GM21528 (cell line): ENCODE data around the gene UBL7.

Experiments
- ATAC-seq: cut with Tn5 transposase; IDR thresholded peaks from one replicate; pipeline ENCODE4 v1.9.1; 2021; ENCODE audit warnings: mild to moderate bottlenecking, moderate library complexity; ENCODE audit not compliant: unreplicated experiment, low FRiP score

Gene UBL7

DNA sequence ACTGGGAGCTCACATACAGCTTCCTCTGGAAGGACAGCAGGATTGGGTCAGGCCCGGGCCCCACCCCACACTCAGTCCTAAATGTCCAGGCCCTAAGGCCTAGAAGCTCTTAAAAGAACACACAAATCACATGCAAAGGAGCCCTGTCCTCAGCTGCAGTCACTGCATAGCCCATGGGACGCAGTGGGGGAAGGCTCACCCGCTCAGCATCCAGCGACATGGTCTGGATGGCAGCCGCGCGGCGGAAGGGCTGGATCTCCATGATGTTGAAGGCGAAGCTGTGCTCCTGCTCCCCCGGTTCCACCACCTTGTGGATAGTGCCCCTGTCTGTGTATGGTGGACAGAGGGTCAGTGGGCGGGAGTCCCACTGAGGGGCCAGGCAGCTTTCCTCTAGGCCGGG is 49.3 kb downstream of the UBL7 start:
- no peak for ATAC-seq

DNA sequence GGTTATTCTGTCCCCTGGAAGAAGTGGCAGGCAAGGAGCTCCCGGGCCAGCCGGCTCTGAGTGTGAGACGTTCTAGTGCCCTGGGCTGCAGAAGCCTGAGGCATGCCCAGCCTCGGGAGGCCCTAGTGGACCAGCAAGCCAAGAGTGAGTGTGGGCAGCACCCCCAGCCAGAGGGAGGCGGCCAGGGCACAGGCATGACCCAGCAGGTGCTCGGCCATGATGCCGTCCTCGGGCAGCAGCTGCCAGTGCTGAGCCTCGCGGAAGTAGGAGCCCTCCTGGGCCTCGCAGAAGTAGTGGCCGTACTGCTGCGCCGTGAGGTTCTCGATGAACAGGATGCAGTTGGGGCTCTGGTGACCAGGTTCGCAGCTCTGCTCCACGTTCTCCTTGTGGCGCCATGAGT is 50.5 kb downstream of the UBL7 start:
- ATAC-seq: no peak

- ATAC-seq: no peak
Measured at GRCh38 chr15:74409225-74409624, 51.7 kb downstream of the UBL7 start.

DNA sequence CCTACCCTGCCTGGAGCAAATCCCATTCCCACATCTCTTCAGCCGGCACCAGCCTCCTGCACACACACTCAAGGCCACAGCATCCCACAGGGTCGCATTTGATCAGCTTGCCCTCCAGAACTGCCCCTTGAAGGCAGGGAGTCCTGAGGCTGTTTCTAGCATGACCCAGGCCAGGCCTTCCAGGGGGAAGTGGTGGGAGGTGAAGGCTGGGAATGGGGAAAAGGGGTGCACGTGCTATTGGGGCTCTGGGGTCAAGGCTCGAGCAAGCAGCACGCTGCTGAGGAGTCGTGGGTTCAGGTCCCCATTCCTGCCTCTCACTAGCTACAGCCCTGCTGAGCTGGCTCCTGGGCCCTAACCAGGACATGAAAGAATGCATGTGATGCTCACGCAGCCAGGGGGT is 52.1 kb downstream of the UBL7 start:
- no peak for ATAC-seq

DNA sequence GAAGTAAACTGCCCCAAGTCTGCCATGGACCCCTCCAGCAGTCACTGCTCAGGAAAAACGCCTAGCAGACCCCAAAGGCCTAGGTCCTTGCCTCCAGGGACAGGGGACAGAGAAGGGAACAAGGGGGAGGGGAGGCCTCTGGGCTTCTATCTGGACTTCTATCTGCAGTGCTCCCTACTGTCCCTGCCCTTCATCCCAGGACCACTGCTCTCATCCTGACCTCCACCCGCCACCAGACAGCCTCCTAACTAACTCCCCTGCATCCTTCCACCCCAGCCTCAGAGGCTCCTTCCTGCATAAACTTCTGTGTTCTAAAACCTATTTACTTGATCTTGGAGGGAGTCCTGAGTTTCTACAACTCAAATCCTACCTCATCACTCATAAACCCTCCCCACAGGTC is 52.6 kb downstream of the UBL7 start:
- ATAC-seq: no peak

DNA sequence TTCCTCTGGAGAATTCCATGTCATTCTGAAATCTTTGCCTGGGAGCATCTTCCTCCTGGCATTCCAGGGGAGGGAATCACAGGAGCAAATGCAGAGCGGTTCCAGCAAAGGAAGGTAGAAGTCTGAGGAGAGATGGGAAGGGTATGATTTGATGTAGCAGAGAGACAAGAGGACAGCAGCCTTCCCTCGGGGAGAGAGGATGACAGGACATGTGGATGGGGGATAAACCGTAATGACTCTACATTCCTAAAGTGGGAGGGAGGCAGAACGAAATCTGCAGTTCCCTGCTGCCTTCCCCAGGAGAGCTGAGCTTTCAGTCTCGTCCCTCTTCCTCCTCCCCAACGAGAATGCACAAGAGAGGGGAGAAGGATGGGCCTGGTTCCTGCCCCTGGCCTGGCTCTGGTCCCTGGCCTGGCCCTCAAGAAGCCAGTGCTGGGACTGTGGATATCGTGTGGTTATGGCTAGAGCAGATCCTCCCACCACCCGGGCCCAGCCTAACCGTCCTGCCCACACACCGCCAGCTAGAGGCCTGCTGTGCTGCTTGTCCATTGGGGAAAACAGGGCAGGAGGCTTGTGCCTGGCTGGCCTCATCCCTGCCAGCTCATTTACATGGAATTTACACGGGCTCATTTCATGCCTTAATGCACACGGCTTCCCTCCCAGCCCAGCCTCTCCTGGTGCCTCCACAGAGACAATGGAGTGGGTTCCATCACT is 53.8 kb downstream of the UBL7 start:
- ATAC-seq: no peak

DNA sequence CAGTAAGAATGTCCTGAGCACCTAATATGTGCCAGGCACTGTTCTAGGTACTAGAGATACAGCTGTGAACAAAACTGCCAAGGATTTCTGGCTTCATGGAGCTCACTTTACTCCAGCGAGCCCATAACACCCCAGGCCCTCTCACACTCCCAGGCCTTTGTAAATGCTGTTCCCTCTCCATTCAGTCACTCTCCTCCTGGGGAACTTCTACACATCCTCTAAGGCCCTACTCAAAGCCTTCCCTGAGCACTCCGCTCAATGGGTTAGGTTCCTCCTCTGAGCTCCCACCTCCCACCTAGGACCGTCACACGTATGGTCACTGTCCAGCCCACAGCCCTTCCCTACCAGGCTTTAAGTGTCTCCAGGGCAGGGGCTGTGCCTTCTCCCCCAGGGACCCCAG is 54.4 kb downstream of the UBL7 start:
- ATAC-seq: no peak

DNA sequence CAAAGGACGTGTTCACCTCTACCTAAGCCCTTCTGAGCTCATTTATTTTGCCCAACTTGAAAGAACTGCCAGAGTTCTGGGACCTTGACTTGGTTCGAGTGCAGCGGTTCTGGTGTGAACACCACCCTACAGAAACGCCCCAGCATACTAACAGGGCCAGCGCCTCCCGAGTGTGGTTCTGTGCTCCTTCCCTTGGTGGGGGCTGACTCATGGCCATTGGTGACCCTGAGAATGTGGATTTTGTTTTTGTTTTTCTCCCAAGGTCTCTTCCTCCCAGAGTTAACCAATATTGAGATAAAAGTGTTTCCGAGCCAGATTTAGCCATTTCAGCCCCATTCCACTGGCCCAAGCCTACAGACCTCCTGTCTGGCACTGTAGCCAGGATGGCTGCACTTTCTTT is 55.1 kb downstream of the UBL7 start:
- no peak for ATAC-seq

DNA sequence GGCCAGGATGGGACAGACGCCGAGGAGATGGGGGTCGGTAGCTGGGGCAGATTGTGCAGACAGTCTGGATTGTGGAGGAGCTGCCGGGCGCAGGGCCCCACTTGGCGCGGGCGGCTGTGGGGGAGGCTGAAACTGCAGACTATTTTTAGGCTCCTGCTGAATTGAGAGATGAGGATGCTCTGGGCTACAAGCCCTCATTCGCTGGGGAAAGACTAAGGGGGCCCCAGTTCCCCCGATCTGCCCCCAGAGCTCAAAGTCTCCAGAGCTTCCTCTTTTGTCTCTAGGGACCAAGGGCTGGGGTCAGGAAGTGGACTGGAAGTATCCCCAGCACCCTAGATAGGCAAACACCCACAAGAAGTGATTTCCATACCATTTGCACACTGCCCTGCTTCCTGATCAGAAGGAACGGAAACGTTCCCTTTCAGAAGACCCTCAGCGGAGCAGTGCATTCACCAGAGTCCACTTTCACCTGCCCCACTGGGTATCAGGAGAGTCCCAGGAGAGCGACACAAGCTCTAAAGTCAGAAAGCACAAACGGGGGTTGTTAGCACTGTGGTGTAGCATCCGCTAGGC is 56.9 kb downstream of the UBL7 start:
- no peak for ATAC-seq

GRCh38 chr15:74403588-74403919 is 57.4 kb downstream of the UBL7 start:
- ATAC-seq: no peak

- no peak for ATAC-seq
Measured at GRCh38 chr15:74402873-74403587, 57.9 kb downstream of the UBL7 start.

- ATAC-seq: no peak
Measured at GRCh38 chr15:74402337-74402841, 58.6 kb downstream of the UBL7 start.

DNA sequence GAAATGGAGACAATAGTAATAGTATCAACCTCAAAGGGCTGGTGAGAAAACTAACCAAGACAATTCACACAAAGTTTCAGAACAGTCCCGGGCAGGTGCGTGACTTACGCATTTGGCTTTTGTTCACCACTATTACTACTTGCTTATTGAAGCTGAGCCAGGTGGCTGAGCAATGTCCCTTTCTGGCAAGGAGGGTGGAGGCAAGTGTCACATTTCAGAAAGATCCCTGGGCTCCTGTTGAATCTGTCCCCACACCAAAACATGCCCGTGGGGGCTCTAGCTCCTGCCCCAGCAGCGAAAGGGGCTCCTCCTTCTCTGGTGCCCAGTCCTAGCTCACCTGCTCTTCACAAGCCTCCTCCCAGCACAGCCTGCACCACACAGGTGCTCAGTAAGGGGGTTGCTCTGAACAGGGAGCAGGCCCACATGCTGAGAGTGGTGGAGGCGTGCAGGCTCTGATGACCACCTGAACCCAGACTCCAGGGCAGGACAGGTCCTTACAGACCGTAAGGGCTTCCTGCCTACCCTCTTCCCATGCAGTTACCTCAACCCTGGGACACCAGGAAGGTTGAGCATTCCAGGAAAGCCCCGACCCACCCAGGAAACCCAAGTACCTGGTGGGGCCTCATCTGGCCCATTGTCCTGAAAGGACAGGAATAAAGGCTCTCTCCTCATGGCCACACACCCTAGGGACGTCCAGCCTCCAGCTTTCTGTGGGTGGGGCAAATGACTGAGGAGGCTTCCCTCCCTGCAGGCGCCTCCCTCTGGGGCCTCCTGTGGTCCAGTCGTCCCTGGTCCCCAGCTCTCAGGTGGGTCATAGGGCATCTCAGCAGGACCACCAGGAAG is 59.8 kb downstream of the UBL7 start:
- ATAC-seq: no peak

- ATAC-seq: no peak
Measured at GRCh38 chr15:74400313-74400860, 60.6 kb downstream of the UBL7 start.

DNA sequence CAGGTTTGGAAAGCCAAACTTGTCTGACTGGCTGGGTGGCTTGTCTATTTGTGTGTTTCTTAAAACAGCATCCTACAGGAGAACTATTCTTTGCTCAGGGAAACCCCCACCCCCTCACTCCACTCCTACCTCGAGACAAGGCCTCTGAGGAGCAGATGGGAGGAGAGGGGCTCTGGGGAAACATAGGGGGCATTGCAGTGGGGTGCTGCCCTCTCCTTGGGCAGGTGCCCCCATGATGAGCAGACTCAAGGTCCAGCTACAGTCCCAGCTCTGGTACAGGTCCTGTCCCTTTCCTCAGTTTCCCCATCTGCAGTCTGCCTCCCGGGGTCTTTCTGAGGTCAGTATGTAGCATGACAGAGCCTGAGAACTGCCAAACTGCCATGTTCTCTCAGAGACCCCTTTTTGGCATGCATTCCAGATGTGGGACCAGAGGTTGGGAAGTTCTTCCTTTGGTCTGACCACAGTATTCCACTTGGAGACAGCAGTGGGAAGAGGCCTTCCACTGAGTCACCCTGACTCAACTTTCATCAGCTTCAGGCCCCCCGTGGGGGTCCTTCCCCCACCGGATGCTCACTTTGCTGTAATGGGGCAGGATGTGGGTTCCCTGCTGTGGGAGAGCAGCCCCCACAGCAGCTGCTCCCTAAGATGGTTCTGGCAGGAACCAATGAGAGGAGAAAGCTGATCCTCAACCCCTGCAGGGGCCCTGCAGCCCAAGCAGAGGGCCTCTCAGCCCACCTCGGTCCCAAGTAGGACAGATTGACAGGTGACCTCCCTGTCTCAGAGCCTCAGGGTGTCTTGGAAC is 61.2 kb downstream of the UBL7 start:
- ATAC-seq: no peak

- ATAC-seq: no peak
Measured at GRCh38 chr15:74399100-74399499, 61.9 kb downstream of the UBL7 start.

- ATAC-seq: no peak
Measured at GRCh38 chr15:74398183-74398582, 62.8 kb downstream of the UBL7 start.

DNA sequence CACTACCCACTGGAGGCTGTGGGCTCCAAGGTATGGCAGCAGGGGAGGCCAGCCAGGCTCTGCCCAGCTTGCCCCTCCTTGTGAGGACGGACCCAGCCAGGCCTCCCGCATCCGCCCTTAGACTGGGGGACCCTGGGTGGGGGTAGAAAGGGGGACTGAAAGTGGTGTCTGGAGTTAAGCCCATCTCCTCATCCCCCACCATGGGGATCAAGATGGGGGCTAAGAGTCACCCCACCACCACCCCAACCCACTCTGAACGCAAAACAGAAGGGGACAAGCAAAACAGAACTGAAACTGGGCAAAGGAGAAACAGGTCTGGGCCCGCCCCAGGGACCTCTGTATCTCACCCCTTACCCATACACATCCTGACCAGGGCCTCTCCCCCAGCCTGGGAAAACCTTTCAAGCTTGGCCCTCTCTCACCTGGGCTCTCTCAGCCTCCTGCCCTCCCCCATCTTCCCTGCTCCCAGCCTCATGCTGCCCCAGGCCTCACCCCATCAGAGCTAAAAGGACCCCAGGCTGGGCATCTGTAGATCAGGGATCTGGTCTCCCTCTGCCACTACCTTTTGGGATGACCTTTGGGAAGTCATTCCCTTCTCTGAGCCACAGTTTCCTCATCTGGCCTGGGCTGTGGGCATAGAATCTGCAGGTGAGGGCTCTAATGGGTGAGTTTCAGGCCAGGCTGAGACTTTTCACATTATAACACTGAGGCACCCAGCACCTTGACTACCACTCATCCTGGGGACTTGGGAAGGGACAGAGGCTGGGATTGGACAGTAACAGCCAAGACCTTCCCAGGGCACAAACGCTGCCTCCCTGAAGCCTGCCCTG is 63.5 kb downstream of the UBL7 start:
- ATAC-seq: no peak
